KG1 (cell line): Measurements from ENCODE around the gene CSDE1.
A peak's percentile ranks its signal among the peaks of the same experiment; 100 is the strongest.
"Not testable (repeated sequence)": the region's sequence is repeated elsewhere in the genome, so short reads cannot be mapped to it uniquely, and the experiment has no call there.

ENCODE experiments used
- DNase-seq: peaks from one replicate; lab custom pipeline; 2025; lab: John Stamatoyannopoulos, UW

The CSDE1 gene

GRCh38 chr1:114757455-114758255 lies at the start of gene CSDE1:
Gene CSDE1 (minus strand): TSS chr1:114757984. CDS start chr1:114739890, 18,094 bp downstream.
- peak; percentile 96 for DNase-seq

- not testable (repeated sequence) for DNase-seq
These were observed 46.7 kb upstream of the CSDE1 start for GRCh38 chr1:114804449-114804848.

GRCh38 chr1:114803001-114803400 lies 45.2 kb upstream of the CSDE1 start:
- DNase-seq = no peak

GRCh38 chr1:114794038-114794437 lies 36.3 kb upstream of the CSDE1 start:
- DNase-seq = no peak

- DNase-seq = not testable (repeated sequence)
These were observed 32.8 kb upstream of the CSDE1 start for GRCh38 chr1:114790581-114790980.

GRCh38 chr1:114786440-114786839 lies 28.7 kb upstream of the CSDE1 start:
- DNase-seq = not testable (repeated sequence)

GRCh38 chr1:114782476-114782875 lies 24.7 kb upstream of the CSDE1 start:
- no peak for DNase-seq

- DNase-seq = peak; percentile 87
These were observed 22.8 kb upstream of the CSDE1 start, which contains the start of gene SIKE1 for GRCh38 chr1:114780344-114781226. Gene SIKE1 (minus strand): TSS chr1:114780685. CDS start chr1:114780607, 78 bp downstream.

- DNase-seq = no peak
These were observed 21.9 kb upstream of the CSDE1 start for GRCh38 chr1:114779722-114780121.

- DNase-seq = not testable (repeated sequence)
These were observed 18.9 kb upstream of the CSDE1 start for GRCh38 chr1:114776726-114777125.

GRCh38 chr1:114771992-114772391 lies 14.2 kb upstream of the CSDE1 start:
- DNase-seq = no peak

- DNase-seq = no peak
These were observed 13.2 kb upstream of the CSDE1 start for GRCh38 chr1:114770989-114771388.

- no peak for DNase-seq
These were observed 6.9 kb upstream of the CSDE1 start for GRCh38 chr1:114764689-114765088.

- peak; percentile 59 for DNase-seq
These were observed 560 bp upstream of the CSDE1 start for GRCh38 chr1:114758256-114758832.

GRCh38 chr1:114756949-114757454 lies 782 bp downstream of the CSDE1 start:
- no peak for DNase-seq

GRCh38 chr1:114756009-114756892 lies 1.5 kb downstream of the CSDE1 start:
- no peak for DNase-seq

GRCh38 chr1:114755006-114755931 lies 2.5 kb downstream of the CSDE1 start:
- no peak for DNase-seq

- not testable (repeated sequence) for DNase-seq
These were observed 4.1 kb downstream of the CSDE1 start for GRCh38 chr1:114753702-114754101.

GRCh38 chr1:114753143-114753542 lies 4.6 kb downstream of the CSDE1 start:
- DNase-seq = no peak

GRCh38 chr1:114750780-114751179 lies 7.0 kb downstream of the CSDE1 start:
- no peak for DNase-seq
